Thyroid gland (tissue), 4 donors: Measurements from ENCODE around the gene PANK1.

Source experiments
- CTCF ChIP-seq, 6 experiments: fragments of 200-600 bp in 3 of 6; fragments of 450-650 bp in 3 of 6; sonication (generic) in 3 of 6; IDR thresholded peaks; one replicate each; pipeline ENCODE4 v1.5.1; 2016 to 2019; ENCODE audit warnings: antibody characterized with exemption in 6 of 6, mild to moderate bottlenecking in 2 of 6, inconsistent platforms in 1 of 6, moderate library complexity in 1 of 6
- POLR2A ChIP-seq, 2 donors: fragments of 450-650 bp; IDR thresholded peaks; one replicate each; pipeline ENCODE4 v1.6.1; 2017; ENCODE audit warnings: antibody characterized with exemption in 2 of 2, mild to moderate bottlenecking in 2 of 2, moderate library complexity in 1 of 2

DNA sequence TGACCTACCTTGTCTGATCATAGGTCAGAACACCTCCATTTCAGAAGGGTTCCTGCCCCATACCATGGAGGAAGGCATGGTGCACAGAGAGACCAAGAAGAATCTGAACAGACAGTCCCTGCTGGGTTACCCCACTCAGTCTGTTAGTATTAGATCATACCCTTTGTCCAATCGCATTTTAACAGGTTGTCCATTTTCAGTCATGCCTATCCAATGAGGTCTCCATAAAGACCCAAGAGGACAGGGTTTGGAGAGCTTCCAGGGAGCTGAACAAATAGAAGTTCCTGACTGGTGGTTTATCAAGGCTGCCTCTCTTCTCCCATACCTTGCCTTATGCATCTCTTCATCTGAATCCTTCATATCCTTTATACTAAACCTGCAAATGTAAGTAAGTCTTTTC, 88.4 kb downstream of the PANK1 start:
- TF ChIP-seq POLR2A (IDR thresholded peaks at IDR 0.05), result no peak
- no peak for TF ChIP-seq CTCF (IDR thresholded peaks at IDR 0.05)
